Kasumi-1 (cell line): ENCODE results near the gene MAP3K20.
A peak's percentile ranks its signal among the peaks of the same experiment; 100 is the strongest.

Experiments
- DNase-seq, 2 experiments: peaks; one replicate each; lab custom pipeline; 2025; lab: John Stamatoyannopoulos, UW

Gene MAP3K20

GRCh38 chr2:173051463-173052215 lies 24.0 kb upstream of the MAP3K20 start:
- no peak for DNase-seq

- DNase-seq: no peak
Observed at GRCh38 chr2:173053043-173053699, 22.5 kb upstream of the MAP3K20 start.

- no peak for DNase-seq
Observed at GRCh38 chr2:173054466-173054865, 21.2 kb upstream of the MAP3K20 start.

- DNase-seq: no peak
Observed at GRCh38 chr2:173056705-173057364, 18.8 kb upstream of the MAP3K20 start.

- DNase-seq: no peak
Observed at GRCh38 chr2:173058097-173058496, 17.5 kb upstream of the MAP3K20 start.

GRCh38 chr2:173058673-173059072 lies 17.0 kb upstream of the MAP3K20 start:
- DNase-seq: peak; percentile 68 to 88

- no peak for DNase-seq
Observed at GRCh38 chr2:173059292-173059691, 16.4 kb upstream of the MAP3K20 start.

GRCh38 chr2:173059971-173060461 lies 15.6 kb upstream of the MAP3K20 start:
- peak; percentile 34 to 54 for DNase-seq

- no peak for DNase-seq
Observed at GRCh38 chr2:173062801-173063200, 12.8 kb upstream of the MAP3K20 start.

- DNase-seq: no peak
Observed at GRCh38 chr2:173064151-173064805, 11.4 kb upstream of the MAP3K20 start.

GRCh38 chr2:173066887-173067676 lies 8.6 kb upstream of the MAP3K20 start:
- DNase-seq: no peak

- DNase-seq: peak; percentile 69 to 75
Observed at GRCh38 chr2:173075056-173075780, 428 bp upstream of the MAP3K20 start.

- peak; percentile 68 to 85 for DNase-seq
Observed at GRCh38 chr2:173076581-173077345, 1.1 kb downstream of the MAP3K20 start.

GRCh38 chr2:173077506-173078177 lies 2.0 kb downstream of the MAP3K20 start:
- no peak for DNase-seq

GRCh38 chr2:173079141-173079540 lies 3.5 kb downstream of the MAP3K20 start:
- DNase-seq: no peak

- no peak for DNase-seq
Observed at GRCh38 chr2:173079973-173080860, 4.6 kb downstream of the MAP3K20 start.

GRCh38 chr2:173086518-173087213 lies 11.0 kb downstream of the MAP3K20 start:
- DNase-seq: no peak

- no peak for DNase-seq
Observed at GRCh38 chr2:173087214-173087581, 11.6 kb downstream of the MAP3K20 start.
